Measurements from ENCODE around the gene KCTD2. TPM values are rescaled to one million over a fixed set of nuclear protein-coding genes. Genes with fewer than 3 reads are reported as not detected.
A peak's percentile ranks its signal among the peaks of the same experiment; 100 is the strongest.

KCTD2 gene
- total and polyA plus RNA-seq, 9 of the 15 experiments (the other 6 are each of a cell fraction or from before 2014, with no cell fraction given) = 1.7 to 32.9 (median 15.8) TPM

GRCh38 chr17:75033346-75034235, 13.4 kb upstream of the KCTD2 start (continued):
- TF ChIP-seq MXI1 (IDR thresholded peaks at IDR 0.05; ENCODE audit: low read depth, low read length) (peak; percentile 61), SAFB2 (IDR thresholded peaks at IDR 0.05; ENCODE audit: borderline replicate concordance, low read depth, low read length, severe bottlenecking) (no peak), ZNF445 (CRISPR knock-in tag; IDR thresholded peaks at IDR 0.05; ENCODE audit: low read depth) (no peak), RFX7 (CRISPR knock-in tag; IDR thresholded peaks at IDR 0.05) (no peak), ZNF76 (CRISPR knock-in tag; IDR thresholded peaks at IDR 0.05; ENCODE audit: borderline replicate concordance) (no peak), ZNF384 (IDR thresholded peaks at IDR 0.05; ENCODE audit: low read depth, low read length) (no peak), ARNT (IDR thresholded peaks at IDR 0.05) (peak in 1 of 2 experiments; percentile 49; a peak in 1 of 4 replicates), ZNF766 (CRISPR knock-in tag; conservative IDR thresholded peaks at IDR 0.05) (no peak), PYGO2 (tag; IDR thresholded peaks at IDR 0.05) (no peak), HNRNPK (IDR thresholded peaks at IDR 0.05; ENCODE audit: low read depth, low read length, poor library complexity, severe bottlenecking) (no peak), BRF2 (IDR thresholded peaks at IDR 0.05; ENCODE audit: borderline replicate concordance, insufficient read depth, insufficient read length) (no peak), C11orf30 (IDR thresholded peaks at IDR 0.05; ENCODE audit: low read depth) (no peak), PRDM10 (IDR thresholded peaks at IDR 0.05; ENCODE audit: partially characterized antibody) (no peak), PHF8 (IDR thresholded peaks at IDR 0.05; ENCODE audit: borderline replicate concordance, low read length) (peak; percentile 20; the same call in 1 of the 2 replicates), PML (IDR thresholded peaks at IDR 0.05; ENCODE audit: low read length) (0 out of 2 replicates have a peak, but pooled peaks have one; percentile 38), ADNP (tag; IDR thresholded peaks at IDR 0.05) (no peak; the same call in none of the 2 replicates), ZNF274 (IDR thresholded peaks at IDR 0.05; ENCODE audit: borderline replicate concordance, low read depth, low read length) (no peak), TCFL5 (CRISPR knock-in tag; conservative IDR thresholded peaks at IDR 0.05) (no peak)
- TF ChIP-seq, protein P1, sequence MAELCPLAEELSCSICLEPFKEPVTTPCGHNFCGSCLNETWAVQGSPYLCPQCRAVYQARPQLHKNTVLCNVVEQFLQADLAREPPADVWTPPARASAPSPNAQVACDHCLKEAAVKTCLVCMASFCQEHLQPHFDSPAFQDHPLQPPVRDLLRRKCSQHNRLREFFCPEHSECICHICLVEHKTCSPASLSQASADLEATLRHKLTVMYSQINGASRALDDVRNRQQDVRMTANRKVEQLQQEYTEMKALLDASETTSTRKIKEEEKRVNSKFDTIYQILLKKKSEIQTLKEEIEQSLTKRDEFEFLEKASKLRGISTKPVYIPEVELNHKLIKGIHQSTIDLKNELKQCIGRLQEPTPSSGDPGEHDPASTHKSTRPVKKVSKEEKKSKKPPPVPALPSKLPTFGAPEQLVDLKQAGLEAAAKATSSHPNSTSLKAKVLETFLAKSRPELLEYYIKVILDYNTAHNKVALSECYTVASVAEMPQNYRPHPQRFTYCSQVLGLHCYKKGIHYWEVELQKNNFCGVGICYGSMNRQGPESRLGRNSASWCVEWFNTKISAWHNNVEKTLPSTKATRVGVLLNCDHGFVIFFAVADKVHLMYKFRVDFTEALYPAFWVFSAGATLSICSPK (IDR thresholded peaks at IDR 0.05; ENCODE audit: borderline replicate concordance) = no peak
- TF ChIP-seq, protein P2, sequence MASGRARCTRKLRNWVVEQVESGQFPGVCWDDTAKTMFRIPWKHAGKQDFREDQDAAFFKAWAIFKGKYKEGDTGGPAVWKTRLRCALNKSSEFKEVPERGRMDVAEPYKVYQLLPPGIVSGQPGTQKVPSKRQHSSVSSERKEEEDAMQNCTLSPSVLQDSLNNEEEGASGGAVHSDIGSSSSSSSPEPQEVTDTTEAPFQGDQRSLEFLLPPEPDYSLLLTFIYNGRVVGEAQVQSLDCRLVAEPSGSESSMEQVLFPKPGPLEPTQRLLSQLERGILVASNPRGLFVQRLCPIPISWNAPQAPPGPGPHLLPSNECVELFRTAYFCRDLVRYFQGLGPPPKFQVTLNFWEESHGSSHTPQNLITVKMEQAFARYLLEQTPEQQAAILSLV (tag; IDR thresholded peaks at IDR 0.05) = no peak
